ENCODE results near the gene CD80.

DNA sequence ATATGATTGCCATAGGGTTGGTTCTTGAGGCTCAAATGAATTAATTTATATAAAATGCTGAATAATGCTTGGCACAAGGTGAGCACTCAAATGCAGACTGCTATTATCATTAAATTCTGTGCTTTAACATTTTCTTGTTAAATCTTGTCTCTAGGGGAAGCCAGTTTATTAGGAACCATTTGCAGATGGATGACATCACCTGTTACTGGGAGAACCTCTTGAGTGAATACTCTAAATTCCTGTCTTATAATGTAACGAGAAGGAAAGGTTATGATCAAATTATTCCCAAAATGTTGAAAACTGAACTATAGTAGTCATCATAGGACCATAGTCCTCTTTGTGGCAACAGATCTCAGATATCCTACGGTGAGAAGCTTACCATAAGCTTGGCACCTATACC is 67.3 kb downstream of the CD80 start:
- TF ChIP-seq, protein P1, sequence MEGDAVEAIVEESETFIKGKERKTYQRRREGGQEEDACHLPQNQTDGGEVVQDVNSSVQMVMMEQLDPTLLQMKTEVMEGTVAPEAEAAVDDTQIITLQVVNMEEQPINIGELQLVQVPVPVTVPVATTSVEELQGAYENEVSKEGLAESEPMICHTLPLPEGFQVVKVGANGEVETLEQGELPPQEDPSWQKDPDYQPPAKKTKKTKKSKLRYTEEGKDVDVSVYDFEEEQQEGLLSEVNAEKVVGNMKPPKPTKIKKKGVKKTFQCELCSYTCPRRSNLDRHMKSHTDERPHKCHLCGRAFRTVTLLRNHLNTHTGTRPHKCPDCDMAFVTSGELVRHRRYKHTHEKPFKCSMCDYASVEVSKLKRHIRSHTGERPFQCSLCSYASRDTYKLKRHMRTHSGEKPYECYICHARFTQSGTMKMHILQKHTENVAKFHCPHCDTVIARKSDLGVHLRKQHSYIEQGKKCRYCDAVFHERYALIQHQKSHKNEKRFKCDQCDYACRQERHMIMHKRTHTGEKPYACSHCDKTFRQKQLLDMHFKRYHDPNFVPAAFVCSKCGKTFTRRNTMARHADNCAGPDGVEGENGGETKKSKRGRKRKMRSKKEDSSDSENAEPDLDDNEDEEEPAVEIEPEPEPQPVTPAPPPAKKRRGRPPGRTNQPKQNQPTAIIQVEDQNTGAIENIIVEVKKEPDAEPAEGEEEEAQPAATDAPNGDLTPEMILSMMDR (conservative IDR thresholded peaks at IDR 0.05 in 1 of 2, IDR thresholded peaks at IDR 0.05 in 1 of 2; ENCODE audit: low read depth in 1 of 2, low read length in 2 of 2): no peak
- no peak for TF ChIP-seq EZH2 (IDR thresholded peaks at IDR 0.05; ENCODE audit: low read length, missing control alignments)

Data from fibroblast of lung (primary cell).